GM18951 (cell line): Measurements from ENCODE around the gene PCNX1.
A peak's percentile ranks its signal among the peaks of the same experiment; 100 is the strongest.
"Not testable (repeated sequence)": the region's sequence is repeated elsewhere in the genome, so short reads cannot be mapped to it uniquely, and the experiment has no call there.

Source experiments
- POLR2A ChIP-seq: IDR thresholded peaks from 4 replicates; pipeline ENCODE4 v1.6.1; 2011; ENCODE audit warnings: mild to moderate bottlenecking; ENCODE audit not compliant: insufficient read length, insufficient read depth; ENCODE audit errors: extremely low read depth
- in situ Hi-C: fragments of 300-500 bp; cut with MboI; formaldehyde crosslinking; loops from one replicate; pipeline ENCODE4 v1.12.0; 2022; ENCODE audit warnings: low sequenced_read_pairs, mixed read lengths, inconsistent platforms; ENCODE audit not compliant: unreplicated experiment

The PCNX1 gene

GRCh38 chr14:70907176-70907995 is at the start of gene PCNX1:
TSS of gene PCNX1 (plus strand) at chr14:70907459. CDS start at chr14:70907851, 392 bp downstream.
- in situ Hi-C loops = no loop called here
- TF ChIP-seq POLR2A = peak; percentile 68

GRCh38 chr14:70857496-70857890 is 49.8 kb upstream of the PCNX1 start:
- TF ChIP-seq POLR2A = no peak
- in situ Hi-C loops = no loop called here

- in situ Hi-C loops = no loop called here
These were observed 48.6 kb upstream of the PCNX1 start for GRCh38 chr14:70858641-70859040.

GRCh38 chr14:70866992-70867391 is 40.3 kb upstream of the PCNX1 start:
- in situ Hi-C loops = not testable (repeated sequence)

More at GRCh38 chr14:70858641-70859040, 48.6 kb upstream of the PCNX1 start:
- no peak for TF ChIP-seq POLR2A

GRCh38 chr14:70871001-70871400 is 36.3 kb upstream of the PCNX1 start:
- no peak for TF ChIP-seq POLR2A
- in situ Hi-C loops = no loop called here

GRCh38 chr14:70871863-70872677 is 35.2 kb upstream of the PCNX1 start:
- in situ Hi-C loops = no loop called here

GRCh38 chr14:70872678-70873020 is 34.6 kb upstream of the PCNX1 start:
- no peak for TF ChIP-seq POLR2A
- in situ Hi-C loops = no loop called here

More at GRCh38 chr14:70871863-70872677, 35.2 kb upstream of the PCNX1 start:
- no peak for TF ChIP-seq POLR2A

GRCh38 chr14:70873627-70874026 is 33.6 kb upstream of the PCNX1 start:
- in situ Hi-C loops = no loop called here
- no peak for TF ChIP-seq POLR2A

- in situ Hi-C loops = not testable (repeated sequence)
These were observed 31.3 kb upstream of the PCNX1 start for GRCh38 chr14:70875811-70876460.

- no peak for TF ChIP-seq POLR2A
These were observed 27.8 kb upstream of the PCNX1 start for GRCh38 chr14:70879448-70879847.

GRCh38 chr14:70880888-70881287 is 26.4 kb upstream of the PCNX1 start:
- in situ Hi-C loops = not testable (repeated sequence)

More at GRCh38 chr14:70879448-70879847, 27.8 kb upstream of the PCNX1 start:
- in situ Hi-C loops = no loop called here

GRCh38 chr14:70881549-70882177 is 25.6 kb upstream of the PCNX1 start:
- in situ Hi-C loops = no loop called here
- no peak for TF ChIP-seq POLR2A
